Measurements from ENCODE around the gene ARPC4.

Gene ARPC4

GRCh38 chr3:9792405-9793160, at the start of gene ARPC4, which contains the start of gene TADA3:
ARPC4 (plus strand) TSS chr3:9793082; CDS start chr3:9793122, 40 bp downstream.
TADA3 (minus strand) TSS chr3:9792473; CDS start chr3:9791466, 1,007 bp downstream.
- no peaks in the 10 kb centered on the region for H3K27me3 Mint-ChIP-seq (ENCODE audit: low read depth)
- H3K36me3 Mint-ChIP-seq (ENCODE audit: low read depth) = peaks cover 53% of the 10 kb centered on the region
- peaks cover 48% of the 10 kb centered on the region for H3K4me1 Mint-ChIP-seq (ENCODE audit: low read depth)
- H3K27ac Mint-ChIP-seq = peak within 1 kb of the TSS; percentile 99
- peak within 1 kb of the TSS; percentile 98 for H3K4me3 Mint-ChIP-seq
- peak; percentile 91 for DNase-seq (ENCODE audit: low spot score)
- H3K9me3 Mint-ChIP-seq = no peaks in the 10 kb centered on the region

DNA sequence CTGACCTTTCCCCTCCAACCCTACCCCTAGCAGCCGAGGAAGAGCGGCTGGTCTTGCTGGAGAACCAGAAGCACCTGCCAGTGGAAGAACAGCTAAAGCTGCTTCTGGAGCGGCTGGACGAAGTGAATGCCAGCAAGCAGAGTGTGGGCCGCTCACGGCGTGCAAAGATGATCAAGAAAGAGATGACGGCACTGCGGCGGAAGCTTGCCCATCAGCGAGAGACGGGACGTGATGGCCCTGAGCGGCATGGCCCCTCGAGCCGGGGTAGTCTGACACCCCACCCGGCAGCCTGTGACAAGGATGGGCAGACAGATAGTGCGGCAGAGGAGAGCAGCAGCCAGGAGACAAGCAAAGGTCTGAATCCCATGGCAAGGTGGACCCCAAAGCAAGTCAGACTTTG, 49.3 kb upstream of the ARPC4 start:
- no peaks in the 10 kb centered on the region for H3K4me1 Mint-ChIP-seq (ENCODE audit: low read depth)
- no peak overlapping the region for H3K27ac Mint-ChIP-seq
- DNase-seq (ENCODE audit: low spot score) = no peak
- H3K36me3 Mint-ChIP-seq (ENCODE audit: low read depth) = peaks cover 70% of the 10 kb centered on the region
- no peak overlapping the region for H3K4me3 Mint-ChIP-seq
- H3K27me3 Mint-ChIP-seq (ENCODE audit: low read depth) = no peaks in the 10 kb centered on the region
- H3K9me3 Mint-ChIP-seq = no peaks in the 10 kb centered on the region

DNA sequence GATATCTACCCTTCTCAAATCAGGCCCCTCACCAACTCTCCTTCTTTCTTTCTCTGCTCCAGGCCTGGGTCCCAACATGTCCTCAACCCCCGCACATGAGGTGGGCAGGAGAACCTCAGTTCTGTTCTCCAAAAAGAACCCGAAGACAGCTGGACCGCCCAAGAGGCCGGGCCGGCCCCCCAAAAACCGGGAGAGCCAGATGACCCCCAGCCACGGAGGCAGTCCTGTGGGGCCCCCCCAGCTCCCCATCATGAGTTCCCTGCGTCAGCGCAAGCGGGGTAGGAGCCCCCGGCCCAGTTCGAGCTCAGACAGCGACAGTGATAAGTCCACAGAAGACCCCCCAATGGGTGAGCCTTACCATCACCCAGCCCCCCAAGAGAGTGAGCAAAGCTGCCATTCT, 48.7 kb upstream of the ARPC4 start:
- H3K4me3 Mint-ChIP-seq = no peak overlapping the region
- peaks cover 68% of the 10 kb centered on the region for H3K36me3 Mint-ChIP-seq (ENCODE audit: low read depth)
- no peak overlapping the region for H3K27ac Mint-ChIP-seq
- H3K4me1 Mint-ChIP-seq (ENCODE audit: low read depth) = peaks cover 3% of the 10 kb centered on the region
- no peak for DNase-seq (ENCODE audit: low spot score)
- no peaks in the 10 kb centered on the region for H3K9me3 Mint-ChIP-seq
- H3K27me3 Mint-ChIP-seq (ENCODE audit: low read depth) = no peaks in the 10 kb centered on the region

- H3K27me3 Mint-ChIP-seq (ENCODE audit: low read depth) = no peaks in the 10 kb centered on the region
- H3K36me3 Mint-ChIP-seq (ENCODE audit: low read depth) = peaks cover 63% of the 10 kb centered on the region
- no peak overlapping the region for H3K4me3 Mint-ChIP-seq
- no peak for DNase-seq (ENCODE audit: low spot score)
- H3K9me3 Mint-ChIP-seq = no peaks in the 10 kb centered on the region
- no peak overlapping the region for H3K27ac Mint-ChIP-seq
- H3K4me1 Mint-ChIP-seq (ENCODE audit: low read depth) = peaks cover 11% of the 10 kb centered on the region
These were observed 47.4 kb upstream of the ARPC4 start for GRCh38 chr3:9745521-9745920.

- H3K27me3 Mint-ChIP-seq (ENCODE audit: low read depth) = no peaks in the 10 kb centered on the region
- no peak overlapping the region for H3K4me3 Mint-ChIP-seq
- no peaks in the 10 kb centered on the region for H3K9me3 Mint-ChIP-seq
- H3K4me1 Mint-ChIP-seq (ENCODE audit: low read depth) = peaks cover 14% of the 10 kb centered on the region
- peaks cover 61% of the 10 kb centered on the region for H3K36me3 Mint-ChIP-seq (ENCODE audit: low read depth)
- DNase-seq (ENCODE audit: low spot score) = no peak
- no peak overlapping the region for H3K27ac Mint-ChIP-seq
These were observed 46.6 kb upstream of the ARPC4 start for GRCh38 chr3:9746330-9746729.

DNA sequence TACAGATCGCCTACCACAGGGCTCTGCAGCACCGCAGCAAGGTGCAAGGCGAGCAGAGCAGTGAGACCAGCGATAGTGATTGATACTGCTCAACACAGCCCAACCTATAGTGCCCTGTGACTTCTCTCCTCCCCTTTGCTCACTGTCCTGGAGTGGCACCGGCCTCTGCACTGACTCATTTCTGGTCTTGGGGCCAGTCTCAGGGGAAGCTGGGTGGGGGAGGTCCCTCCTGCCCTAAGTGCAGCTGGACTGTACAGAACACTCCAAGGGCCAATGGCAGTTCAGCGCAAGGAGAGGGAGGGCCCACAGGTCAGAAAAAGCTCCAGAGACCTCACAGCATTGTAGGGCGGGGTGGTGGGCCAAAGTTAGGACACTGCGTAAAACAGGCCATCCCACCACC, 45.6 kb upstream of the ARPC4 start:
- Mint-ChIP-seq H3K36me3 (ENCODE audit: low read depth) (peaks cover 62% of the 10 kb centered on the region), H3K27ac (no peak overlapping the region), H3K4me3 (no peak overlapping the region), H3K4me1 (ENCODE audit: low read depth) (peaks cover 23% of the 10 kb centered on the region), H3K9me3 (no peaks in the 10 kb centered on the region), H3K27me3 (ENCODE audit: low read depth) (no peaks in the 10 kb centered on the region)
- no peak for DNase-seq (ENCODE audit: low spot score)

- Mint-ChIP-seq H3K9me3 (no peaks in the 10 kb centered on the region), H3K4me3 (peak overlapping the region; percentile 86), H3K27me3 (ENCODE audit: low read depth) (no peaks in the 10 kb centered on the region), H3K36me3 (ENCODE audit: low read depth) (peaks cover 62% of the 10 kb centered on the region), H3K4me1 (ENCODE audit: low read depth) (peaks cover 23% of the 10 kb centered on the region), H3K27ac (no peak overlapping the region)
- no peak for DNase-seq (ENCODE audit: low spot score)
These were observed 44.9 kb upstream of the ARPC4 start for GRCh38 chr3:9748031-9748430.

DNA sequence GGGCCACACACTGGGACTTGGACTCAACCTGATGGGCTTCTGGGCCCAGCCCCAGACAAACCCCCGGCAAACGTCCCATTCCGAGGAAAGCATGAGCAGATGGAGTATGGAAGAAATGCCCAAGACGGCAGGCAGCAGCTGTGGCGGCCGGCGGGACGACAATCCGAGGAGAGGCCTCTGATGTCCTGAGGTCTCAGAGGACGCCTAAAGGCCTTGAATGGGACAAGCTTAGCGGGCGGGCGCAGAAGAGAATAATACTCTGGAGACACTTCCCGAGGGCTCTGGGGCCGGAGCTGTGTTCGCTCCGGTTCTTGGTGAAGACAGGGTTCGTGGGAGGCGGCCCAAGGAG, 43.6 kb upstream of the ARPC4 start:
- Mint-ChIP-seq H3K27ac (peak overlapping the region; percentile 89), H3K27me3 (ENCODE audit: low read depth) (no peaks in the 10 kb centered on the region), H3K4me1 (ENCODE audit: low read depth) (peaks cover 26% of the 10 kb centered on the region), H3K36me3 (ENCODE audit: low read depth) (peaks cover 53% of the 10 kb centered on the region), H3K4me3 (peak overlapping the region; percentile 86), H3K9me3 (no peaks in the 10 kb centered on the region)
- no peak for DNase-seq (ENCODE audit: low spot score)

DNA sequence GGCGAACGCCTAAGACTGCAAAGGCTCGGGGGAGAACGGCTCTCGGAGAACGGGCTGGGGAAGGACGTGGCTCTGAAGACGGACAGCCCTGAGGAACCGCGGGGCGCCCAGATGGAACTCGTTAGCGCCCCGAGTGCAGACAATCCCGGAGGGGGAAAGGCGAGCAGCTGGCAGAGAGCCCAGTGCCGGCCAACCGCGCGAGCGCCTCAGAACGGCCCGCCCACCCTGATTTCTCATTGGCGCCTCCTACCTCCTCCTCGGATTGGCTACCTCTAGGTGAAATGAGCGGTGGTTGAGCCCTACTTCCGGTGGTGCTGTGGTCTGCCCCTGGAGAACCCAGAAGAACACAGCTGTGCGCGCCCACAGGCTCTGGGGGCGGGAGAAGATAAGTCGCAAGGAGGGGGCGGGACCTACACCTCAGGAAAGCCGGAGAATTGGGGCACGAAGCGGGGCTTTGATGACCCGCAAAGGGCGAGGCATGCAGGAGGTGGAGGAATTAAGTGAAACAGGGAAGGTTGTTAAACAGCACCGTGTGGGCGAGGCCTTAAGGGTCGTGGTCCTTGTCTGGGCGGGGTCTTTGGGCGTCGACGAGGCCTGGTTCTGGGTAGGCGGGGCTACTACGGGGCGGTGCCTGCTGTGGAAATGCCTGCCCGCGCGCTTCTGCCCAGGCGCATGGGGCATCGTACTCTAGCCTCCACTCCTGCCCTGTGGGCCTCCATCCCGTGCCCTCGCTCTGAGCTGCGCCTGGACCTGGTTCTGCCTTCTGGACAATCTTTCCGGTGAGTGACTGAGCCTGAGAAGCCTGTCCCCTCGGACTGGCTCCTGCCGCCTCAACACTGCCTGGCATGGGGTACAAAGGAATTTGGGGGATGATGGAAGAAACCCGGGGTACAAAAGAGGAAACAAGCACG, 43.0 kb upstream of the ARPC4 start, which contains the start of gene OGG1:
Gene OGG1, plus strand, starts transcription at position 308 of the 911 bp plus-strand sequence. Its CDS starts 335 bp downstream, at position 643.
- H3K4me1 Mint-ChIP-seq (ENCODE audit: low read depth) = peaks cover 32% of the 10 kb centered on the region
- H3K36me3 Mint-ChIP-seq (ENCODE audit: low read depth) = peaks cover 49% of the 10 kb centered on the region

DNA sequence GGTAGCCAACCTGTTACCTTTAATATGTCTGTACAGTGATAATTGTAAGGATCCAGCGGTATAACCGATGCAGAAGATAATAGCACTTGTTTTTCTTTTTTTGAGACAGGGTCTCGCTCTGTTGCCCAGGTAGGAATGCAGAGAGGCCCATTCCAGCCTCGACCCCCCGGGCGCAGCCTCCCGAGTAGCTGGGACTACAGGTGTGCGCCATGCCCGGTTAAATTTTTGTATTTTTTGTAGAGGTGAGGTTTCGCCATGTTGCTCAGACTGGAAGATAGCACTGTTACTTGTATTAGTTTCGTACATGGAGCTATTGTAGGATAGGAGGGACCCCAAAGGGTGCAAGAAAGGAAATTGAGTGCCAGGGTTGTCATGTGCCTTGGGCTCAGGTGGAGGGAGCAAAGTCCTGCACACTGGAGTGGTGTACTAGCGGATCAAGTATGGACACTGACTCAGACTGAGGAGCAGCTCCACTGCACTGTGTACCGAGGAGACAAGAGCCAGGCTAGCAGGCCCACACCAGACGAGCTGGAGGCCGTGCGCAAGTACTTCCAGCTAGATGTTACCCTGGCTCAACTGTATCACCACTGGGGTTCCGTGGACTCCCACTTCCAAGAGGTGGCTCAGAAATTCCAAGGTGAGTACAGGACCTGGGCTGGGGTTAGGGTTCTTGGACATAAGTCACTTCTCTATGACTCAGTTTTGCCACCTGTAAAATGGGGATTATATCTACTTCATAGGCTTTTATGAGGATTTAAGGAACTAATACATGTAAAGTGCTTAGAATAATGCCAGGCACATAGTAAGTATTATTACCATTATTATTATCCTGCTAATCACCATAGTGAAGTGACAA, 42.1 kb upstream of the ARPC4 start:
- Mint-ChIP-seq H3K9me3 (no peaks in the 10 kb centered on the region), H3K27ac (peak overlapping the region; percentile 89), H3K4me3 (peak overlapping the region; percentile 86), H3K4me1 (ENCODE audit: low read depth) (peaks cover 33% of the 10 kb centered on the region), H3K27me3 (ENCODE audit: low read depth) (no peaks in the 10 kb centered on the region), H3K36me3 (ENCODE audit: low read depth) (peaks cover 47% of the 10 kb centered on the region)
- DNase-seq (ENCODE audit: low spot score) = no peak

More for the DNA sequence above, 43.0 kb upstream of the ARPC4 start, which contains the start of gene OGG1:
- Mint-ChIP-seq H3K27me3 (ENCODE audit: low read depth) (no peaks in the 10 kb centered on the region), H3K27ac (peak within 1 kb of the TSS; percentile 89), H3K9me3 (no peaks in the 10 kb centered on the region), H3K4me3 (peak within 1 kb of the TSS; percentile 86)
- DNase-seq (ENCODE audit: low spot score) = peak; percentile 98

GRCh38 chr3:9754678-9755077, 38.2 kb upstream of the ARPC4 start:
- Mint-ChIP-seq H3K27ac (peak overlapping the region; percentile 84), H3K27me3 (ENCODE audit: low read depth) (no peaks in the 10 kb centered on the region), H3K4me1 (ENCODE audit: low read depth) (peaks cover 25% of the 10 kb centered on the region), H3K4me3 (peak overlapping the region; percentile 69), H3K36me3 (ENCODE audit: low read depth) (peaks cover 44% of the 10 kb centered on the region), H3K9me3 (no peaks in the 10 kb centered on the region)
- DNase-seq (ENCODE audit: low spot score) = no peak

GRCh38 chr3:9757427-9757826, 35.5 kb upstream of the ARPC4 start:
- Mint-ChIP-seq H3K4me1 (ENCODE audit: low read depth) (peaks cover 10% of the 10 kb centered on the region), H3K4me3 (no peak overlapping the region), H3K27ac (no peak overlapping the region), H3K27me3 (ENCODE audit: low read depth) (no peaks in the 10 kb centered on the region), H3K9me3 (no peaks in the 10 kb centered on the region), H3K36me3 (ENCODE audit: low read depth) (peaks cover 52% of the 10 kb centered on the region)
- no peak for DNase-seq (ENCODE audit: low spot score)

GRCh38 chr3:9760779-9761505, 31.9 kb upstream of the ARPC4 start:
- H3K27me3 Mint-ChIP-seq (ENCODE audit: low read depth) = no peaks in the 10 kb centered on the region
- no peak overlapping the region for H3K27ac Mint-ChIP-seq
- DNase-seq (ENCODE audit: low spot score) = no peak
- no peaks in the 10 kb centered on the region for H3K9me3 Mint-ChIP-seq
- H3K4me1 Mint-ChIP-seq (ENCODE audit: low read depth) = peaks cover 2% of the 10 kb centered on the region
- peaks cover 60% of the 10 kb centered on the region for H3K36me3 Mint-ChIP-seq (ENCODE audit: low read depth)
- no peak overlapping the region for H3K4me3 Mint-ChIP-seq

Data from T-helper 2 cell treated with Interferon-gamma antibody and Interleukin-4, amounts not matched to agents 5 μg/mL and 100 μg/mL, for 36 hours (primary cell).